Non-pigmented ciliary epithelial cell (primary cell): ENCODE measurements around the gene CHRDL2.

Source experiments
- DNase-seq: peaks from one replicate; pipeline ENCODE4 v3.0.0-alpha.2; 2010; ENCODE audit warnings: low read depth

CHRDL2 gene

DNA sequence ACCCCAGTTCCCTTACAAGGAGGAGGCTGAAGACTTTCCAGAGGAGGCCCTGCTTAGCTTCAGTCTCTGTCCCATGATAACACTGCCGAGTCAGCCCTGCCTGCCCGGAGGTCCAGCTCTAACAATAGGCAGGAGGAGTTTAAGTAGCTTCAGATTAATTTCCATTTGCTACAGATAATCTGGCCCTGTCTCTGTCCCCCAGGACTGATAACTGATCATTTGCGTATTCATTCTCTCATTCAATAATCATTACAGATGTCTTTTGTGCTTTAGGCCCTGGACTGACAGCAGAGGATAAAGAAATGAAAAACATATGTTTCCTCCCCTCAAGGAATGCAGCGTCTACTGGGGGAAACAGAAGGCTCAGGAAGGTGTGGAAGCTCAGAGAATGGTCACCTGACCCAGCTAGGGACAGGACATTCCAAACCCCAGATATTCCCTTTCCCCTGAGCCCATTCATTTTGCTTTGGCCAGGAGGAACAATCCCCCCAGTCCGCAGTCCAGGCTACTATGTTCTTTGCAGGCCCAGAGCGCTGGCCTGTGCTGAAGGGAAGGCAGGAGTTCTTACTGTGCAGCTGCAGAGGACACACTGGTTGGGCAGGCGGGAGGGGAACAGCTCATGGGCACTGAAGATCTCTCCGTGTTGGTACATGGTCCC, 20.8 kb downstream of the CHRDL2 start:
- DNase-seq: no peak

DNA sequence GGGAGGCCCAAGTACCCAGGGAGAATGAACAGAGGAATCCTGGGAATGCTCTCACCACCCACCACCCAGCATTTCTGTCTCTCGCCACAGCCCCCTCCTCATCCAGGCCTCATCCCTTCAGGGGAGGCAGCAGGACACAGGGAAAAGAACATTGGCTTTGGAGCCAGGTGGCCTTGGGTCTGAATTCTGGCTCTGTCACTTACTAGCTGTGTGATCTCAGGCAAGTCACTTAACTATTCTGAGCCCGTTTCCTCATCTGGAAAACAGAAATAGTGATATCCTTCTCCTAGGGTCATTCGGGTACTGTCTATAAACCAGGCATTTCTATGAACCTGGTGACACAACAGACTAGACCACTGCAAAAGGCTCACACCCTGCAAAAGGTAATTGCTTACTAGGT, 22.1 kb downstream of the CHRDL2 start:
- DNase-seq: no peak

DNA sequence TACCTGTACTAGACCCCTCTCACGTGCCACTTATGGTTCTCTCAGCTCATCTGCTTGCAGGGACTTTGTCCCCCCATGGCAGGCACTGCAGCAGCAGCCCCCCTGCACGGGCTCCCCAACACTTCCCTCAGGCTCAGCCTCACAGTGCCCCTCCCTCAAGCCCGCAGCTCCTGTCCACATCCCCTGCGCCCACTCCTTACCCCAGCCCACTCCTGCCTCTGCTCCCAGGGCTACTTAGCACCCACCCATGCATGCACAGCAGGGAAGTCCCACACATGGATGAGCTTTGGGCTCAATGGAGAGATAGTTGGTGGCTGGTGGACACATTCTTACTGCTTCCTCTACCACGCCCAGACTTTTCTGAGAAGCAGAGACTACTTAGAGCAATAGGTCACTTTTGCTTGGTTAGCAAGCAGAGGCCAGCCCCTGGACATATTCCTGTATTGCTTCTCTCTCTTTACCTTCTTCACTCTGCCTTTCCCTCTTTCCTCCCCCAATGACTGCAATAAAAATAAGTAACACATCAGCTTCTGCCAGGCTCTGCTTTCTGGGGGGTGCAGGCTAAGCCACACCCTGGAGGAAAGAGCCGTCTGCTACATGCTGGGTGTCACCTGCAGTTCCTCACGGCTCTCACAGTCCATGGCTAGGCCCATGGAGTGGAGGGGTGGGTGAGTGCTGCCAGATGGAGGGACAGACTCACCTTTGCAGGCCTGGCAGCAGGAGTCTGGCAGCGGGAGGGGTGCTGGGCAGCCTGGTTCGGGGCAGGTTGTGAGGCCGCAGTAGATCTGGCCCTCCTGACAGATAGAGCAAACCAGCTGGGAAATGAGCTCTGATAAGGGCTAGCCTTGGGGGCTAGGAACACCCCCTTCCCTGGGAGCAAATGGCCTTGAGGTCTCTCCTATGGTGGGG, 23.4 kb downstream of the CHRDL2 start:
- DNase-seq: no peak

DNA sequence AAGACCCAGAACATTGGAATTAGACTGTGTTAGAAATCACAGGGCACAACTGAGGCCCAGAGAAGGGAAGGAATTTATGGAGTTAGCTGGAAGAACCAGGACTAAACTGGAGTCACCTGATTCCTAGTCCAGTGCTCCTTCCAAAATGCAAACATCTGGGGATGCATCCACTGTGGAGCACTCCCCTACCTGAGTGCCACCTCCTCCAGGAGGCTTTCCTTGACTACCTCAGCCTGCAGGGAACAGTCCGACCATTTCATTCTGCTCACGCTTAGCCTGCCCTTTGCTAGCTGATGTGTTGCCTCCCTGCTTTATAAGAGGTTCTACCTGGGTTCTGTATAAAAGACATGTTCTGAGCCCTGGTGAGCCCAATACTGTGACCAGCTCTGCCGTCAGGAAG, 24.0 kb downstream of the CHRDL2 start:
- no peak for DNase-seq

DNA sequence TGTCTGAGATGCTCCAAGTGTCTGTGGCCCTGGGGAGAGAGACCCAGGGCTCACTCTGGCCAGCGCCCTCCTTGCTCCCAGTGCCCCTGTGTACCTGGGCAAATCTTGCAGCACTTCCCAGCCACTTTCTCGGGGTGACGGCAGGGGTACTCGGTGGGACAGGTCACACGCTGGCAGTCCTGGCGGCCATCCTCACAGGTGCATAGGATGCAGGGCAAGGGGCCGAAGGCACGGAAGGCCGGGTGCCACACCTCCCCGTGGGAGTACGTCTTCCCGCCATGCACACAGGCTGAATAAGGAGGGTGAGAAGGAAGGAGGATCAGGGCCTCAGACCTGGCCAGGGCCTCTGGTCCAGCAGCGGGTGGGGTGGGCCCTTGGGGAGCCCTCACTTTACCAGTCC, 28.0 kb downstream of the CHRDL2 start:
- no peak for DNase-seq

DNA sequence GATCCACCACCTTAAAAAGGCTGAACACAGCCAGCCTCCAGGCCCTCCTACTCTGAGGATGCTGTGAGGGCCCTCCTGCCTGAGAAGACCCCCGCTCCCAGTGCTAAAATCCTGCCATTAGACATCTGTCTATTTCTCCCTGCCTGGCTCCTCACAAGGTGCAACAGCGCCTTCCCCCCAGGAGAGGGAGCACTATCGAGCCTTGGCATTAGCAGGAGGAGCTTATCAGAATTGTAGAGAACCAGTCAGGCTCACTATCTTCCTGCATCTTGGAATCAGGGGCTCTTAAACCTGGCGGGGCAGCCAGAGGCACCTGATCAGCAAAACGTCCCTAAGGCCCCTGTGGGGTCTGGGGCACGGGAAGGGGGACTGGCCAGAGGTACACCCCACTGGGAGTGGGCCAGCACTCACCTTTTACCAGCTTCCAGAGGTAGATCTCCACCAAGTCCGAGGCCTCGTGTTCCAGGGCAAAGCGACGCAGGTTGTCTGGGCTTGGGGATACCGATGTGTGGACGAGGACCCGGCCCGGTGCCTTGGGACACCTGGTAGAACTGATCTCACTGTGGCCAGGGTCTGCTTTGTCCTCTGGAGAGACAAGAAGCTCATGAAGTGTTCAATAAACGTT, 28.7 kb downstream of the CHRDL2 start:
- no peak for DNase-seq

DNA sequence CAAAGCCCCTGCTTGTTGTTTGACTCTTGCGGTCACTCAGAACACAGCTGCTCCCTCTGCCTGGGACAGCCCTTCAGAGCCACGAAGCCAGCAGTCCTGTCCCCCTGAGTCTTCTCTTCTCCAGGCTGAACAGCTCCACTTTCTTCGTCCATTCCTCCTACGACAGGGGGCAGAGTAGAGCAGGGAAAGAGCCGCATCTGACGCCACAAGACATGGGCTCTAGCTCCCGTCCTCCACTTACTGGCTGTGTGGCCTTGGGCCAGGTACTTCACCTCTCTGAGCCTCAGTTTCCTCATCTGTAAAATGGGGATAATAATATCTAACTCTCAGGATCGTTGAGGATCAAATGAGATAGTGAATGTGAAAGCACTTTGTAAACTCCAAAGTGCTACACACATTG, 29.9 kb downstream of the CHRDL2 start:
- no peak for DNase-seq

DNA sequence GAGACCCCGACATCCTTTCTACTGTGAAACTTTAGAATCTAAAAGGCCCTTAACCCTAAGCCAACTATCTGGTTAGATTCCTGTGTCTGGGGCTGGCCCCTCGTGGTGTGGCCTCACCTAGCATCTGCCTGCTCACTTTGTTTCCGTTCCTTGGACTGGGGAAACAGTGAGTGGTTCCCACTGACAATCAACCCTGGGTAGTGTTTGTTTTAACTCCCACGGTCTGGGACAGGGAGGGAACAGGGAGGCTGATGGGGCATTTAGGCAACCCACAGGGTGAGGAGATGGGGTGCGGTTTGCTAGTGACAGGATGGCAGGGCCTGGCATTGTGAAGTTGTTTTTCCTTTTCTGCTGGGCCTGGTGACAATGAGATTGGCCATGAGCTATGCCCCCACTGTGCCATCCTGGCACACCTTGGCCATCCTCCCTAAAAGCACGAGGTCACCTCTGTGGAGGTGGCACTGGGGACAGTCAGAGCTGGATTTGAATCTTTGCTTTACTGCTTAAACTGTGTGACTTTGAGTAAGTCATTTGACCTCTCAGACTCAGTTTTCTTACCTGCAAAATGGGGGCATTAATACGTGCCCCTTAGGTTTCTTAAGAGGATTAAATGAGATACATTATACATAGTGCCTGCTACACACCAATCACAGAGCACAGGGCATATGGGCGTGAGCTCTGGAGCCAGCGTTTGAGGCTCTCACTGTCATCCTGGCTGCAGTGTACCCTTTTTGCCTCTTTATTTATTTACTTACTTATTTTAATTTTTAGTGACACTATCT, 31.4 kb downstream of the CHRDL2 start:
- DNase-seq: no peak

DNA sequence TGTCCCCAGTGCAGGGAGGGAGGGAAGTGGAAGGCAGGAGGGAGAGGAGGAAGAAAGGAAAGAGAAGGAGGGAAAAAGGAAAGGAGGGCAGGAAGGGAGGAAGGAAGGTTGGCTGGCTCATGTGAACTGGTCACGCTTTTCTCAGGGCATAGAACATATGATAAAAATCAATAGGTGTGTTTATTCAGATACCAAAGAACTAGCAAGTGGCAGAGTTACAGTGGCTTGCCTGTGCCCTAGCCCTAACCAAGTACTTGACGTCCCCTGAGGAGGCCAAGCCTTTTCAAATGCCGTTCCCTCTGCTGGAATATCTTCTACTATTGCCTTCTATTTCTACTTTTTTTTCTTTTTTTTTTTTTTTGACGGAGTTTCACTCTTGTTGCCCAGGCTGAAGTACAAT, 33.5 kb downstream of the CHRDL2 start:
- DNase-seq: no peak

DNA sequence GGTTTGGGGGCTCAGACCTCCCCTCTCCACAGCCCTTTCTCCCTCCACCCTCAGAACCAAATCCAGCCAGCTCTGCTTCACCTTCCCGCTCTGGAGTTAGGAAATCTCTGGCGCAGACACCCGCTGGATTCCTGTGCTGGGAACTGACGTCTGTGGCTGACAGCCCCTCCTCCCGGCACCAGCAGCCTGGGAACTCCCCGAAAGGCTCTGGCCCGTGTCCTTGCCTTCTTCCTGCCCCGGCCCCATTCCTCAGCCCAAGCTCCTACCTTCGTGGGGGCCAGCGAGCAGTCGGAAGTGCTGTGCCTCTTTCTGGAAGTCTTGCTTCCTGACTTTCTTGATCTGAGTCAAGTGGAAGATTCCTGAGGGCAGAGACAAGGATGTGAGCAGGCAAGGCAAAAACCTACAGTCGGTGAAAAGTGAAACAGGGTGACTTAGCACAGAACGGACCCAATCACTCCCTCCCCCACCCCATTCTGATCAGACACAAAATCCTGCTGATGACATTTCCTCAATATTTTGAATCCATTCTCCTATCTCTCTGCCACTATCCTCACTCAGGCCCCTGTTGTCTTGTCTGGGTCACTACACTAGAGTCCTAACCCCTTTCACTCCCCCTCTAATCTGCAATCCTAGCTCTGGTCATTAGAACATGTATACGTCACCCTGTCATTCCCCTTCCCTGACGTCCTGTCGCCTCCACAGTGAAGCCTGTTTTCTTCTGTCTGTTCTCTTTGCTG, 34.1 kb downstream of the CHRDL2 start:
- DNase-seq: peak; percentile 58

DNA sequence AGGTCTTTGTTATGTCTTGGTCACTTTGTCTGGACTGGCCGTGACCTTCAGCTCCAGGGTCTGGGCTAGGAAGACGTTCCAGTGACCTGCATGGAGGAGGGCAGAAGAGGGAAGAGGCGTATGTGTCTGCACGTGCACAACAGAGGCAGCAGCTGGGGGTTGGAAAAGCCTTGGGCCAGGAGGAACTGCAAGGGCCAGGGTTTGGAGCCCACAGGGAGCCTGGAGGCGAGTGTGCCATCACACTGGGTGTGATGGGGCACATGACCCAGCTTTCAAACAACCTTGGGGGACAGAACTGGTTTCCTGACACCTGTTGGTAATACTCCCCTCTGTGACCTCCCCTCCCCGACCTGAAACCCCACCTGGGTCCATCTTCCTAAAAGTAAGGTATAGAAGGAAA, 34.7 kb downstream of the CHRDL2 start:
- DNase-seq: no peak

DNA sequence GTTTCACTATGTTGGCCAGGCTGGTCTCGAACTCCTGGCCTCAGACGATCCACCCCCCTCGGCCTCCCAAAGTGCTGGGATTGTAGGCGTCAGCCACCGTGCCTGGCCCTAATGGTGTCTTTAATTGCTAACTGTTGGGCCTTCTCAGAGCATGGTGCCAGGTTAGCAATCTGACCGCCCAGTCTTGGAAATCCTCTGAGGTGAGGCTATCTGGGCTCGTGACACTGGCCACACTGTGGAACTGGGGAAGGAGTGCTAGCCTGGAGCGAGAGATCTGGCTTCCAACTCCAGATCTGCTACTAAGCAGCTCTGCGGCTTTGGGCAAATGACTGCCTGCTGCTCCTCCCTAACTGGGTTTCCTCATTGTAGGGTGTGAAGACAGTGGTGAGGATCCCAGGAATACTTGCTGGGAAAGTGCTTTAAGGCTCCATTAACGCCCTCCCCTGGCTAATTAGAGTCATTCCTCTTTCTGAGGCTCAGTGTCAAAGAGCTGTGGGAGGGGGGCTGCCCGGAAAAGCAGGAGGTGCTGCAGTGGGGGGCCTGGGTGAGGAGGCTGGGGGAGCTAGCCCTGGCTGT, 35.4 kb downstream of the CHRDL2 start:
- DNase-seq: no peak

DNA sequence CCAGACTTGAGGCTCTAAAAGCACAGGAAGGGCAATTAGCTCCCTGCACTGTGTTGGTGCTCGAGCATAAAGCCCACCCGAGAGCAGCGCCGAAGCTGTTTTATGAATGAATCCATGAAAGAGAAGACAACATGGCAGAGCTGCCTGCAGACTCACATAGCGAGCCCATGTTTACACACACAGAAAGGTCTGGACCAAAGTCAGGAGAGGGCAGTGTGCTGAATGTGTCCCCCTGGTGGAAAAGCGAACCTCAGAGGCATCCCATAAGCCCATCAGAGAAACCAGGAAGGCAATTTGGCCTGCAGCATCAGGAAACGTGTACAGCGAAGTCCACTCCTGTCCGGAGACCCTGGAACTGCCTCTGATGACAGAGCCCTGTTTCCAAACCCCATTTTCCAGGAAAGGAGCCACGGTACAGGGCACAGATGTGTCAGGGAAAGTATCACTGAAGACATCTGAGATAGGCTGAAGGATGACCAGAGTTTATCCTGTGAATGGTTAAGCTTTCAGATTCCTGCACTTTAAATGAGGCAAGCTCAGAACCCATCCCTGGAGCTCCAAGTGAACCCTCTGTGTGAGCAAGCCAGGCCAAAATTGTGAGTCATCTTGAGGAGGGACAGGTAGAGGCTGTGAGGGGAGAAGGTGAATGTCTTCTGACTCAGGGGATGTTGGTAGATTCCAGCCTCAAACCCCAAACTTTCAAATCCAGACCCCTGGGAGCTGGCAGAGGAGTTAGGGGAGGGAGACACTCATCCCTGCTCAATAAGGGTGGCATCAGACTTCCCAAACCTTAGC, 36.9 kb downstream of the CHRDL2 start:
- no peak for DNase-seq

DNA sequence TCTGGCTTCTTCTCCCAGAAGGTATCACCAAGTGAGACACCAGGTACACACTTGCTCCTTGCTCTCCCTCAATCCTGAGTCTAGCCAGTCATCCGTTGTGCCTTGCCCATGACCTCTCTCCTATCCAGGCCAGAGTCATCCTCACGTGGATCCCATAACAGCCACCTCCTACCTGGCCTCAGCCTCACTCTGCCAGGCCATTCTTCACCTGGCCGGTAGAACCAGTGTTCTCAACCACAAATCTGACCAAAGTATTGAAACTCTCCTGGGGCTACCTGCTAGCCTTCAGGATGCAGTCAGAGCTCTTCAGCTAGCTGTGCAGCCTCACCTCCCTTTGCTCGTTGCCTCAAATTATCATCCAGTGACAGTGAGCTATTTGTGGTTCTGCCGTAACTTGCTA, 37.7 kb downstream of the CHRDL2 start:
- no peak for DNase-seq

DNA sequence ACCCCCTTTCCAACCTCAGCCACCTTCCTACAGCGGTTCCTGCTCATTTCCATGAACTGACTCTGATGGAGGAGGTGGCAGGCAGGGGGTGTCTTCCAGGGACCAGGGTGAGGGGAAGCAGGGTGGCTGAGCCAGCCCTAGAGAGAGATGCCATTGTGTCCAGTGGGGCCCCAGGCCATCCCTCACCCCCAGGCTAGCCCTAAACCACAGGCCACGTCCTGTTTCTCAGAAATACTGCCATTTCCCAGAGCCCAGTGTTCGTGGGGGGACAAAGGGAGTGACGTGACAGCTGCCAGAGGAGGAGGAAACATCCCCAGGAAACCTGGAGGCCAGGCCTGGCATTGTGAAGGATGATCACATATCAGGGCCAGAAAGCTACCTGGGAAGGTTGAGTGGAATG, 39.5 kb downstream of the CHRDL2 start:
- no peak for DNase-seq

DNA sequence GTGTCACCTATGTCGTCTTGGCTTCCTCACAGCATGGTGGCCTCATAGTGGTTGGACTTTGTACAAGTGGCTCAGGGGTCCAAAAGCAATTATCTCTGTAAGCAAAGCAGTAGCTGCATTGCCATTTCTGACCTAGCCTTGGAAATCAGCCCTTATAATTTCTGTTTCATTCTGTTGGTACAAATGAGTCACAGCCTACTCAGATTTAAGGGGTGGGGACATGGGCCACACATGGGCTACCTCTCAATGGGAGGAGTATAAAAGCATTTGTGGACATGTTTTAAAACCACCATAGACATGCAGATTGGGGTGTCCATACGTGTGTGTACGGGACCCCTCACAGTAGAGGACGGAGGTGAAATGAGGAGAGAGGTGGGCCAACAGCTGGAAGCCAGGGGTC, 41.6 kb downstream of the CHRDL2 start:
- DNase-seq: no peak

DNA sequence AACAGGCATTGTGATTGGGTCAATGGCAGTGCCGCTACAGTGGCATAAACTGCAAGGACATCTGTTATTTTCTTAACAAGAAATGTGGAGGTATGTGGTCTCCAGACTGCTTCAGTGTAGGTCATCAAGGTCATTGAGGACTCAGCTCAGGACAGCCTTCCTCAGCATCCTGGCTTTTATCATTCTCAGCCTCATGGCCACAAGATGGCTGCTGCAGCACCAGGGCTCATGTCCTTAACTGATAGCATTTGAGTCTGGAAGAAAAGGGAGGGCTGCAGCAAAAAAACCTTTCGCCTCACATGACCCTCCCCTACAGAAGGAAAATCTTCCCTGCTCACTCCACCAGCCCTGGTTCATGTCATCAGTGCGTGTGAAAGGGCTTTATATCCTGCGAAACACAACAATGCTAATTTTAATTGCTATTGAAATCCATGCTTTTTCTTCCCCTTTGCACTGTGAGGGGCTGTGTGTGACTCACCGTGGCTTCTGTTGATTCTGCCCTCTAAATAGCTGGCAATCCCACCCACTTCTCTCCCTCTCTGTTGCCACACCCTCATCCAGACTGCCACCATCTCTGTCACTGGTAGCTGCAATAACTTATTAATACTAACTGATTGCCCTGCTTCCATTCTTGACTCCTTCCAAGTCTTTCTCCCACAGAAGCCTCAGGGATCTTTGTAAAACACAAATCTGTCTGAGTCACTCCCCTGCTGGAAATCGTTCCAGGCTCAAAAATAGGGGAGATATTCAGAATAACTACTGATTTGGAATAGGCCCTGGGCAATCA, 43.8 kb downstream of the CHRDL2 start:
- DNase-seq: no peak

DNA sequence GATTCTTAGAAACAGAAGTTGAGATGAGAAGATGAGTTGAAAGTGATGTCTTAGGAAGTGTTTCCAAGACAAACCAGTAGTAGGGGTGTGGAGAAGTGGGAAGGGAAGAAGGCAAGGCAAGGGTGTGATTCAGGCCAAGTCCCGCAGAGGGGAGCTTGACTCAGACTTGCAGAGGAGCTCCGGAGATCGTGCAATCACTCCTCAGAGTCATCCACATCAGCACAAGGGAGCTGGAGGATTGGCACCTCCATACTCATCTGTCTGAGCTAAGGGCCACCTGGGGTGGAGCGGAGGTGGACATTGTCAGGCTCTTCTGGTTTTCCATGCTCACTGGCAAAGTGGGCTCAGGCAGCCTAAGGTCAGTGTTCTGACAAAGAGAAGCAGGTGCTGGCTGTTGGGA, 44.4 kb downstream of the CHRDL2 start:
- DNase-seq: no peak

DNA sequence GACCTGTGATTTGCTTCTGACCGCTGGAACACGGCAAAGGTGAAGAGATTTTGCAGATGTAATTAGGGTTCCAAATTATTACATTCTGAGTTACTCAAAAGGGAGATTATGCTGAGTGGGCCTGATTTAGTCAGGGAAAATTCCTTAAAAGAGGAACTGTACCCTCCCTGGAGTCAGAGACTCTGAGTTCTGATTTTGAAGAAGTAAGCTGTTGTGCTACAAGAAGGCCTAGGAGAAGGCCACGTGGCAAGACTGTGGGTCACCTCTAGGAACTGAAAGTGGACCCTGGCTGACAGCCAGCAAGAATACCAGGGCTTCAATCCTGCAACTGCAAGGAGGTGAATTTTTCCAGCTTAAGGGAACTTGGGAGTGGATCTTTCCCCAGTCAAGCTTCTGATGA, 45.3 kb downstream of the CHRDL2 start:
- no peak for DNase-seq

DNA sequence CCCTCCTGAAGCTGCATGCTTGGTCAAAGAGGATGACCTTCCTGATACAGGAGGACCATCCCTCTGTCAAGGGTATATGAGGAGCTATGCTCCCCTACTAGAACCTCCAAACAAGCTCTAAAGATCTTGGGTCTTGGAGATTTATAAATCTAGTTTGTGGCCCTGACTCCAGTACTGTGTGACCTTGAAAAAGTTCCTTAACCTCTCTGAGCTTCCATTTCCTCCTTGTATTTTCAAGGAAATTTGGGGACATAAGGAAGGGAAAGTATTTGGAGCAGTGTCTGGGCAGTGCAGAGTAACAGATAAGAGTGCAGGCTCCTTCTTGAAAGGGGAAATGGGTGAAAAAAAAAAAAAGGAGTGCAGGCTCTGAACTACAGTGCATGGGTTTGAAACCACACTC, 45.9 kb downstream of the CHRDL2 start:
- no peak for DNase-seq
